Thoracic aorta (tissue), 2 donors: Measurements from ENCODE around the gene C1QTNF4. TPM values are rescaled to one million over a fixed set of nuclear protein-coding genes. Genes with fewer than 3 reads are reported as not detected.
A peak's percentile ranks its signal among the peaks of the same experiment; 100 is the strongest.
"Not testable (repeated sequence)": the region's sequence is repeated elsewhere in the genome, so short reads cannot be mapped to it uniquely, and the experiment has no call there.

ENCODE experiments used
- ATAC-seq: fragments of 150-250 bp; one replicate; pipeline ENCODE4 v1.8.0; 2017; ENCODE audit warnings: low read depth; ENCODE audit not compliant: insufficient number of reproducible peaks, low FRiP score
- DNase-seq: peaks from one replicate; pipeline ENCODE4 v3.0.0-alpha.2; 2020; ENCODE audit warnings: low spot score
- H3K27ac ChIP-seq, 2 donors: fragments of 200-600 bp; sonication (generic); 1 replicate in 1 of 2; 2 replicates in 1 of 2; pipeline ENCODE4 v1.5.1; 2016; ENCODE audit warnings: mild to moderate bottlenecking in 2 of 2, moderate library complexity in 2 of 2
- H3K27me3 ChIP-seq: fragments of 200-600 bp; sonication (generic); replicated peaks from 2 replicates; pipeline ENCODE4 v1.6.0; 2016; ENCODE audit warnings: mild to moderate bottlenecking; ENCODE audit not compliant: insufficient read depth
- H3K36me3 ChIP-seq: fragments of 200-600 bp; sonication (generic); one replicate; pipeline ENCODE4 v1.5.1; 2016
- H3K4me1 ChIP-seq, 2 donors: fragments of 200-600 bp; sonication (generic); 1 replicate in 1 of 2; 2 replicates in 1 of 2; pipeline versions ENCODE4 v1.5.1 to v1.6.0; 2016; ENCODE audit warnings: low read depth in 2 of 2, mild to moderate bottlenecking in 1 of 2; ENCODE audit not compliant: control insufficient read depth in 1 of 2
- H3K4me3 ChIP-seq: fragments of 200-600 bp; sonication (generic); 2 replicates; pipeline ENCODE4 v1.5.1; 2016; ENCODE audit warnings: mild to moderate bottlenecking
- H3K9me3 ChIP-seq: fragments of 200-600 bp; sonication (generic); 2 replicates; pipeline ENCODE4 v1.5.1; 2016
- CTCF ChIP-seq: fragments of 200-600 bp; sonication (generic); IDR thresholded peaks from one replicate; pipeline ENCODE4 v1.5.1; 2019; ENCODE audit warnings: antibody characterized with exemption
- total RNA-seq, 2 donors: library from RNA; depleted of rRNA; stranded (reverse); fragments of >200 nt; gene quantifications; one replicate each; pipeline versions ENCODE4 v1.1.0 to v1.2.3, GENCODE V29; 2016

The C1QTNF4 gene
- total RNA-seq = 1 to 10 TPM; 2.0 to 2.8 TPM

GRCh38 chr11:47593934-47594855, at the start of gene C1QTNF4:
TSS of gene C1QTNF4 (minus strand) at chr11:47594411. CDS start at chr11:47590810, 3,601 bp downstream.
- H3K27ac ChIP-seq = no peak within 1 kb of the TSS
- no peaks in the 10 kb centered on the region for H3K9me3 ChIP-seq
- H3K4me1 ChIP-seq = peaks cover 12 to 22% of the 10 kb centered on the region in 2 donors
- peaks cover 10% of the 10 kb centered on the region for H3K27me3 ChIP-seq
- ATAC-seq = no peak
- no peaks in the 10 kb centered on the region for H3K36me3 ChIP-seq
- no peak for DNase-seq
- no peak for TF ChIP-seq CTCF
- peak within 1 kb of the TSS; percentile 65 for H3K4me3 ChIP-seq

GRCh38 chr11:47642099-47642855, 48.1 kb upstream of the C1QTNF4 start, which contains the start of gene MTCH2:
TSS of gene MTCH2 (minus strand) at chr11:47642559. CDS start at chr11:47642465, 94 bp downstream.
- H3K27ac ChIP-seq = peak within 1 kb of the TSS; percentile 82 to 91
- no peaks in the 10 kb centered on the region for H3K27me3 ChIP-seq
- H3K9me3 ChIP-seq = no peaks in the 10 kb centered on the region
- peak; percentile 95 for ATAC-seq
- DNase-seq = peak; percentile 83
- TF ChIP-seq CTCF = no peak
- H3K36me3 ChIP-seq = peaks cover 4% of the 10 kb centered on the region
- peak within 1 kb of the TSS; percentile 91 for H3K4me3 ChIP-seq
- peaks cover 14 to 26% of the 10 kb centered on the region in 2 donors for H3K4me1 ChIP-seq

GRCh38 chr11:47641600-47642098, 47.4 kb upstream of the C1QTNF4 start:
- peak; percentile 4 for ATAC-seq
- no peak for TF ChIP-seq CTCF
- H3K27me3 ChIP-seq = no peaks in the 10 kb centered on the region

GRCh38 chr11:47640506-47640905, 46.3 kb upstream of the C1QTNF4 start:
- H3K4me3 ChIP-seq, H3K27me3 ChIP-seq, DNase-seq, ATAC-seq, H3K9me3 ChIP-seq, H3K36me3 ChIP-seq: not testable (repeated sequence)
- peak overlapping the region in 1 of 2 donors; percentile 2 for H3K27ac ChIP-seq
- H3K4me1 ChIP-seq = peaks cover 14 to 26% of the 10 kb centered on the region in 2 donors

More at GRCh38 chr11:47641600-47642098, 47.4 kb upstream of the C1QTNF4 start:
- H3K36me3 ChIP-seq = peaks cover 4% of the 10 kb centered on the region
- H3K9me3 ChIP-seq = no peaks in the 10 kb centered on the region
- DNase-seq = no peak
- peak overlapping the region; percentile 91 for H3K4me3 ChIP-seq
- H3K4me1 ChIP-seq = peaks cover 14 to 26% of the 10 kb centered on the region in 2 donors
- peak overlapping the region; percentile 82 to 91 for H3K27ac ChIP-seq

- not testable (repeated sequence) for ATAC-seq, H3K4me3 ChIP-seq, DNase-seq, H3K27ac ChIP-seq, H3K27me3 ChIP-seq, H3K9me3 ChIP-seq
- peaks cover 30% of the 10 kb centered on the region for H3K36me3 ChIP-seq
- H3K4me1 ChIP-seq = peaks cover 9 to 16% of the 10 kb centered on the region in 2 donors
Measured at GRCh38 chr11:47636331-47636730, 42.1 kb upstream of the C1QTNF4 start.
